ENCODE data around the gene SPNS3. TPM values are rescaled to one million over a fixed set of nuclear protein-coding genes. Genes with fewer than 3 reads are reported as not detected.

The SPNS3 gene
- total and polyA plus RNA-seq, 2 of the 4 experiments (the other 2 are of a cell fraction), result 0.18 TPM; not detected in 1

DNA sequence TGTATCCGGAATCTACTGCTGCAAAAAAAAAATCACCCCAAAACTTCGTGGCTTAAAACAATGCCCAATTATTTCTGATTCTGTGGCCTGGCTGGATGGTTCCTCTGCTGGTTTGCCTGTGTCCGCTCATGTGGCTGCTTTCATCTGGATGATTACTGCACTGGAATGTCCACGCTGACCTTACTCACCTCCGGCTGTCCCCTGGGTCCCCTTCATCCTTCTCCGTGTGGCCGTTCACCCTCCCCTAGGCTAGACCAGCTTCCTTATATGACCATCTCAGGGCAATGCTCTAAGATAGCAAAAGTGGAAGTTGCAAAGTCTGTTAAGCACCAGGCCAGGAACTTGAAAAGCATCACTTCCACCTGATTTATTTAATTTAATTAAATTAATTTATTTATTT lies 33.5 kb downstream of the SPNS3 start:
- Histone ChIP-seq H4K20me1 (ENCODE audit: insufficient read depth, low read length) (no peaks in the 10 kb centered on the region; the same call in 1 of the 2 replicates), H2BK20ac (ENCODE audit: low read depth, low read length) (no peak overlapping the region), H3K4me2 (ENCODE audit: low read depth, low read length) (no peak overlapping the region), H2AFZ (replicated peaks; ENCODE audit: low read length, poor library complexity) (no peak overlapping the region), H3K14ac (replicated peaks; ENCODE audit: low read depth, low read length) (no peak overlapping the region), H3K9me1 (ENCODE audit: insufficient read depth, low read length) (no peaks in the 10 kb centered on the region), H4K91ac (ENCODE audit: insufficient read depth, low read depth, low read length) (no peak overlapping the region), H3K23ac (ENCODE audit: low read depth, low read length) (no peak overlapping the region), H4K8ac (ENCODE audit: low read depth in 2 of 2, low read length in 2 of 2) (no peak overlapping the region), H2BK120ac (ENCODE audit: low read depth, low read length) (no peak overlapping the region), H3K27ac (ENCODE audit: insufficient read depth, low read length) (no peak overlapping the region), H2AK9ac (replicated peaks; ENCODE audit: low read depth, low read length, poor library complexity) (no peak overlapping the region), H2AK5ac (ENCODE audit: low read depth, low read length) (no peak overlapping the region), H4K5ac (ENCODE audit: low read depth, low read length) (no peak overlapping the region), H3K9me3 (ENCODE audit: control insufficient read depth, insufficient read depth, low read length) (no peaks in the 10 kb centered on the region), H3K79me1 (ENCODE audit: low read depth in 1 of 2, low read length in 2 of 2) (no peaks in the 10 kb centered on the region), H3K36me3 (ENCODE audit: control insufficient read depth, insufficient read depth, low read length) (no peaks in the 10 kb centered on the region), H3K27me3 (ENCODE audit: control insufficient read depth, insufficient read depth, low read length) (peaks cover 18% of the 10 kb centered on the region), H3K4ac (ENCODE audit: low read depth, low read length) (no peak overlapping the region), H3K18ac (ENCODE audit: low read depth, low read length) (no peak overlapping the region), H3K56ac (ENCODE audit: extremely low read depth, insufficient read depth, low read length) (no peak overlapping the region), H2BK5ac (ENCODE audit: low read depth, low read length, poor library complexity, severe bottlenecking) (no peak overlapping the region), H3K9ac (ENCODE audit: low read depth, low read length) (no peak overlapping the region), H3K4me1 (ENCODE audit: control insufficient read depth, insufficient read depth, low read length) (no peaks in the 10 kb centered on the region), H2BK15ac (ENCODE audit: low read depth, low read length) (no peak overlapping the region), H3K4me3 (ENCODE audit: insufficient read depth, low read depth, low read length) (no peak overlapping the region)
- CTCF ChIA-PET, result no interaction called here
- intact Hi-C loops (cut with micrococcal nuclease), result no loop called here
- no peak for ATAC-seq (ENCODE audit: low read depth)
- TF ChIP-seq, protein P1, sequence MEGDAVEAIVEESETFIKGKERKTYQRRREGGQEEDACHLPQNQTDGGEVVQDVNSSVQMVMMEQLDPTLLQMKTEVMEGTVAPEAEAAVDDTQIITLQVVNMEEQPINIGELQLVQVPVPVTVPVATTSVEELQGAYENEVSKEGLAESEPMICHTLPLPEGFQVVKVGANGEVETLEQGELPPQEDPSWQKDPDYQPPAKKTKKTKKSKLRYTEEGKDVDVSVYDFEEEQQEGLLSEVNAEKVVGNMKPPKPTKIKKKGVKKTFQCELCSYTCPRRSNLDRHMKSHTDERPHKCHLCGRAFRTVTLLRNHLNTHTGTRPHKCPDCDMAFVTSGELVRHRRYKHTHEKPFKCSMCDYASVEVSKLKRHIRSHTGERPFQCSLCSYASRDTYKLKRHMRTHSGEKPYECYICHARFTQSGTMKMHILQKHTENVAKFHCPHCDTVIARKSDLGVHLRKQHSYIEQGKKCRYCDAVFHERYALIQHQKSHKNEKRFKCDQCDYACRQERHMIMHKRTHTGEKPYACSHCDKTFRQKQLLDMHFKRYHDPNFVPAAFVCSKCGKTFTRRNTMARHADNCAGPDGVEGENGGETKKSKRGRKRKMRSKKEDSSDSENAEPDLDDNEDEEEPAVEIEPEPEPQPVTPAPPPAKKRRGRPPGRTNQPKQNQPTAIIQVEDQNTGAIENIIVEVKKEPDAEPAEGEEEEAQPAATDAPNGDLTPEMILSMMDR (conservative IDR thresholded peaks at IDR 0.05; ENCODE audit: low read depth, low read length), result no peak
- TF ChIP-seq SMC3 (IDR thresholded peaks at IDR 0.05; ENCODE audit: low read depth, low read length) (no peak), ELK1 (IDR thresholded peaks at IDR 0.05; ENCODE audit: borderline replicate concordance, low read depth, low read length) (no peak), POLR2A (IDR thresholded peaks at IDR 0.05; ENCODE audit: low read depth, low read length) (no peak), FOS (IDR thresholded peaks at IDR 0.05; ENCODE audit: low read depth, low read length) (no peak), BHLHE40 (IDR thresholded peaks at IDR 0.05; ENCODE audit: low read depth, low read length) (no peak), MXI1 (IDR thresholded peaks at IDR 0.05; ENCODE audit: borderline replicate concordance, low read depth, low read length) (no peak)
- TF ChIP-seq, protein P2, sequence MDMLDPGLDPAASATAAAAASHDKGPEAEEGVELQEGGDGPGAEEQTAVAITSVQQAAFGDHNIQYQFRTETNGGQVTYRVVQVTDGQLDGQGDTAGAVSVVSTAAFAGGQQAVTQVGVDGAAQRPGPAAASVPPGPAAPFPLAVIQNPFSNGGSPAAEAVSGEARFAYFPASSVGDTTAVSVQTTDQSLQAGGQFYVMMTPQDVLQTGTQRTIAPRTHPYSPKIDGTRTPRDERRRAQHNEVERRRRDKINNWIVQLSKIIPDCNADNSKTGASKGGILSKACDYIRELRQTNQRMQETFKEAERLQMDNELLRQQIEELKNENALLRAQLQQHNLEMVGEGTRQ (IDR thresholded peaks at IDR 0.05; ENCODE audit: low read depth, low read length), result no peak
- BruUV-seq (replicated peaks), result no TSS peak
- in situ Hi-C loops (cut with MboI; ENCODE audit: low sequenced_read_pairs), result no loop called here
- whole genome bisulfite sequencing, 2 experiments (ENCODE audit: extremely low coverage in 2 of 2, insufficient read length in 1 of 2), result 100% methylated on average over 1 of the region's 7 CpGs; no CpG with 5 or more reads in 1 of the 2 experiments
- DNase-seq, result no peak
- POLR2A ChIA-PET (ENCODE audit: unreplicated experiment), result no interaction called here
- dilution Hi-C loops (cut with HindIII; ENCODE audit: low sequenced_read_pairs, unreplicated experiment), result no loop called here

All from IMR-90 (cell line).